ENCODE measurements around the gene COL13A1. TPM values are rescaled to one million over a fixed set of nuclear protein-coding genes. Genes with fewer than 3 reads are reported as not detected.
A peak's percentile ranks its signal among the peaks of the same experiment; 100 is the strongest.

The COL13A1 gene
- total and polyA plus RNA-seq, 2 experiments from 2014 or later: 5.2 to 8.6 TPM

DNA sequence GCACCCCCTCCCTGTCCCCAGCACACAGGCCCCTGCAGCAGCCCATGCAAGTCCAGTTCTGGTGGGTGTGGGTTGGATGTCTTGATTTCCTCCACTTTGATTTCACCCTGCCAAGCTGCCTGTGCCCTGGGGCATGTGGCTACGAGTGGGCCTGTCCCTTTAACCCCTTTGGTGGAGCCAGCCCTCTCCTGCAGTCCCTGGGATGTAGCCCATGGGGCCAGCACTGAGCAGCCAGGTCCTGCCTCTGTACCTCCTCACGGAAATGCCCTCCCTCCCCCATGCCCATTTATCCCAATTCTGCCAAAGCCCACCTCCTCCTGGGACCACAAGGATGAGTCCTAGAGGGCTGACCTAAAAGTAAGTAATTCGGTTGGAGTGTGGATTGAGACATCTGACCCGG is 11.9 kb downstream of the COL13A1 start:
- Mint-ChIP-seq H3K36me3 (ENCODE audit: low read depth) (no peaks in the 10 kb centered on the region), H3K27ac (no peak overlapping the region), H3K27me3 (ENCODE audit: insufficient read depth, low read depth, poor library complexity) (peaks cover 12% of the 10 kb centered on the region), H3K4me3 (no peak overlapping the region), H3K9me3 (peaks cover 3% of the 10 kb centered on the region; the same call in 2 of the 3 replicates), H3K4me1 (peaks cover 43% of the 10 kb centered on the region)
- Histone ChIP-seq H2AFZ (no peak overlapping the region), H3K4me1 (ENCODE audit: insufficient read depth) (peaks cover 14% of the 10 kb centered on the region), H4K20me1 (replicated peaks; ENCODE audit: insufficient read depth) (no peaks in the 10 kb centered on the region), H3F3A (replicated peaks; ENCODE audit: low read depth) (no peaks in the 10 kb centered on the region), H3K4me2 (no peak overlapping the region), H3K9me2 (ENCODE audit: insufficient read depth) (no peaks in the 10 kb centered on the region), H3K27ac (ENCODE audit: low read depth) (no peak overlapping the region), H3K79me2 (replicated peaks; ENCODE audit: insufficient read depth) (no peaks in the 10 kb centered on the region), H3K4me3 (no peak overlapping the region), H3K36me3 (ENCODE audit: insufficient read depth) (no peaks in the 10 kb centered on the region), H3K27me3 (ENCODE audit: insufficient read depth) (no peaks in the 10 kb centered on the region)
- TF ChIP-seq ZNF114 (CRISPR knock-in tag; IDR thresholded peaks at IDR 0.05): no peak
- no peak for TF ChIP-seq NANOG (IDR thresholded peaks at IDR 0.05; ENCODE audit: borderline replicate concordance)
- TF ChIP-seq, protein P1, sequence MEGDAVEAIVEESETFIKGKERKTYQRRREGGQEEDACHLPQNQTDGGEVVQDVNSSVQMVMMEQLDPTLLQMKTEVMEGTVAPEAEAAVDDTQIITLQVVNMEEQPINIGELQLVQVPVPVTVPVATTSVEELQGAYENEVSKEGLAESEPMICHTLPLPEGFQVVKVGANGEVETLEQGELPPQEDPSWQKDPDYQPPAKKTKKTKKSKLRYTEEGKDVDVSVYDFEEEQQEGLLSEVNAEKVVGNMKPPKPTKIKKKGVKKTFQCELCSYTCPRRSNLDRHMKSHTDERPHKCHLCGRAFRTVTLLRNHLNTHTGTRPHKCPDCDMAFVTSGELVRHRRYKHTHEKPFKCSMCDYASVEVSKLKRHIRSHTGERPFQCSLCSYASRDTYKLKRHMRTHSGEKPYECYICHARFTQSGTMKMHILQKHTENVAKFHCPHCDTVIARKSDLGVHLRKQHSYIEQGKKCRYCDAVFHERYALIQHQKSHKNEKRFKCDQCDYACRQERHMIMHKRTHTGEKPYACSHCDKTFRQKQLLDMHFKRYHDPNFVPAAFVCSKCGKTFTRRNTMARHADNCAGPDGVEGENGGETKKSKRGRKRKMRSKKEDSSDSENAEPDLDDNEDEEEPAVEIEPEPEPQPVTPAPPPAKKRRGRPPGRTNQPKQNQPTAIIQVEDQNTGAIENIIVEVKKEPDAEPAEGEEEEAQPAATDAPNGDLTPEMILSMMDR (conservative IDR thresholded peaks at IDR 0.05; ENCODE audit: low read depth in 2 of 2): 0 out of 4 replicates have a peak, but pooled peaks of 1 of the 2 experiments have one; percentile 4
- TF ChIP-seq JUNB (IDR thresholded peaks at IDR 0.05; ENCODE audit: unreplicated experiment): no peak
- TF ChIP-seq ZNF331 (CRISPR knock-in tag; IDR thresholded peaks at IDR 0.05; ENCODE audit: low read depth): no peak
- no peak for TF ChIP-seq EZH2 (IDR thresholded peaks at IDR 0.05; ENCODE audit: low read depth, unreplicated experiment)
- TF ChIP-seq, protein P2, sequence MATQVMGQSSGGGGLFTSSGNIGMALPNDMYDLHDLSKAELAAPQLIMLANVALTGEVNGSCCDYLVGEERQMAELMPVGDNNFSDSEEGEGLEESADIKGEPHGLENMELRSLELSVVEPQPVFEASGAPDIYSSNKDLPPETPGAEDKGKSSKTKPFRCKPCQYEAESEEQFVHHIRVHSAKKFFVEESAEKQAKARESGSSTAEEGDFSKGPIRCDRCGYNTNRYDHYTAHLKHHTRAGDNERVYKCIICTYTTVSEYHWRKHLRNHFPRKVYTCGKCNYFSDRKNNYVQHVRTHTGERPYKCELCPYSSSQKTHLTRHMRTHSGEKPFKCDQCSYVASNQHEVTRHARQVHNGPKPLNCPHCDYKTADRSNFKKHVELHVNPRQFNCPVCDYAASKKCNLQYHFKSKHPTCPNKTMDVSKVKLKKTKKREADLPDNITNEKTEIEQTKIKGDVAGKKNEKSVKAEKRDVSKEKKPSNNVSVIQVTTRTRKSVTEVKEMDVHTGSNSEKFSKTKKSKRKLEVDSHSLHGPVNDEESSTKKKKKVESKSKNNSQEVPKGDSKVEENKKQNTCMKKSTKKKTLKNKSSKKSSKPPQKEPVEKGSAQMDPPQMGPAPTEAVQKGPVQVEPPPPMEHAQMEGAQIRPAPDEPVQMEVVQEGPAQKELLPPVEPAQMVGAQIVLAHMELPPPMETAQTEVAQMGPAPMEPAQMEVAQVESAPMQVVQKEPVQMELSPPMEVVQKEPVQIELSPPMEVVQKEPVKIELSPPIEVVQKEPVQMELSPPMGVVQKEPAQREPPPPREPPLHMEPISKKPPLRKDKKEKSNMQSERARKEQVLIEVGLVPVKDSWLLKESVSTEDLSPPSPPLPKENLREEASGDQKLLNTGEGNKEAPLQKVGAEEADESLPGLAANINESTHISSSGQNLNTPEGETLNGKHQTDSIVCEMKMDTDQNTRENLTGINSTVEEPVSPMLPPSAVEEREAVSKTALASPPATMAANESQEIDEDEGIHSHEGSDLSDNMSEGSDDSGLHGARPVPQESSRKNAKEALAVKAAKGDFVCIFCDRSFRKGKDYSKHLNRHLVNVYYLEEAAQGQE (IDR thresholded peaks at IDR 0.05; ENCODE audit: unreplicated experiment): no peak
- TF ChIP-seq, protein P3, sequence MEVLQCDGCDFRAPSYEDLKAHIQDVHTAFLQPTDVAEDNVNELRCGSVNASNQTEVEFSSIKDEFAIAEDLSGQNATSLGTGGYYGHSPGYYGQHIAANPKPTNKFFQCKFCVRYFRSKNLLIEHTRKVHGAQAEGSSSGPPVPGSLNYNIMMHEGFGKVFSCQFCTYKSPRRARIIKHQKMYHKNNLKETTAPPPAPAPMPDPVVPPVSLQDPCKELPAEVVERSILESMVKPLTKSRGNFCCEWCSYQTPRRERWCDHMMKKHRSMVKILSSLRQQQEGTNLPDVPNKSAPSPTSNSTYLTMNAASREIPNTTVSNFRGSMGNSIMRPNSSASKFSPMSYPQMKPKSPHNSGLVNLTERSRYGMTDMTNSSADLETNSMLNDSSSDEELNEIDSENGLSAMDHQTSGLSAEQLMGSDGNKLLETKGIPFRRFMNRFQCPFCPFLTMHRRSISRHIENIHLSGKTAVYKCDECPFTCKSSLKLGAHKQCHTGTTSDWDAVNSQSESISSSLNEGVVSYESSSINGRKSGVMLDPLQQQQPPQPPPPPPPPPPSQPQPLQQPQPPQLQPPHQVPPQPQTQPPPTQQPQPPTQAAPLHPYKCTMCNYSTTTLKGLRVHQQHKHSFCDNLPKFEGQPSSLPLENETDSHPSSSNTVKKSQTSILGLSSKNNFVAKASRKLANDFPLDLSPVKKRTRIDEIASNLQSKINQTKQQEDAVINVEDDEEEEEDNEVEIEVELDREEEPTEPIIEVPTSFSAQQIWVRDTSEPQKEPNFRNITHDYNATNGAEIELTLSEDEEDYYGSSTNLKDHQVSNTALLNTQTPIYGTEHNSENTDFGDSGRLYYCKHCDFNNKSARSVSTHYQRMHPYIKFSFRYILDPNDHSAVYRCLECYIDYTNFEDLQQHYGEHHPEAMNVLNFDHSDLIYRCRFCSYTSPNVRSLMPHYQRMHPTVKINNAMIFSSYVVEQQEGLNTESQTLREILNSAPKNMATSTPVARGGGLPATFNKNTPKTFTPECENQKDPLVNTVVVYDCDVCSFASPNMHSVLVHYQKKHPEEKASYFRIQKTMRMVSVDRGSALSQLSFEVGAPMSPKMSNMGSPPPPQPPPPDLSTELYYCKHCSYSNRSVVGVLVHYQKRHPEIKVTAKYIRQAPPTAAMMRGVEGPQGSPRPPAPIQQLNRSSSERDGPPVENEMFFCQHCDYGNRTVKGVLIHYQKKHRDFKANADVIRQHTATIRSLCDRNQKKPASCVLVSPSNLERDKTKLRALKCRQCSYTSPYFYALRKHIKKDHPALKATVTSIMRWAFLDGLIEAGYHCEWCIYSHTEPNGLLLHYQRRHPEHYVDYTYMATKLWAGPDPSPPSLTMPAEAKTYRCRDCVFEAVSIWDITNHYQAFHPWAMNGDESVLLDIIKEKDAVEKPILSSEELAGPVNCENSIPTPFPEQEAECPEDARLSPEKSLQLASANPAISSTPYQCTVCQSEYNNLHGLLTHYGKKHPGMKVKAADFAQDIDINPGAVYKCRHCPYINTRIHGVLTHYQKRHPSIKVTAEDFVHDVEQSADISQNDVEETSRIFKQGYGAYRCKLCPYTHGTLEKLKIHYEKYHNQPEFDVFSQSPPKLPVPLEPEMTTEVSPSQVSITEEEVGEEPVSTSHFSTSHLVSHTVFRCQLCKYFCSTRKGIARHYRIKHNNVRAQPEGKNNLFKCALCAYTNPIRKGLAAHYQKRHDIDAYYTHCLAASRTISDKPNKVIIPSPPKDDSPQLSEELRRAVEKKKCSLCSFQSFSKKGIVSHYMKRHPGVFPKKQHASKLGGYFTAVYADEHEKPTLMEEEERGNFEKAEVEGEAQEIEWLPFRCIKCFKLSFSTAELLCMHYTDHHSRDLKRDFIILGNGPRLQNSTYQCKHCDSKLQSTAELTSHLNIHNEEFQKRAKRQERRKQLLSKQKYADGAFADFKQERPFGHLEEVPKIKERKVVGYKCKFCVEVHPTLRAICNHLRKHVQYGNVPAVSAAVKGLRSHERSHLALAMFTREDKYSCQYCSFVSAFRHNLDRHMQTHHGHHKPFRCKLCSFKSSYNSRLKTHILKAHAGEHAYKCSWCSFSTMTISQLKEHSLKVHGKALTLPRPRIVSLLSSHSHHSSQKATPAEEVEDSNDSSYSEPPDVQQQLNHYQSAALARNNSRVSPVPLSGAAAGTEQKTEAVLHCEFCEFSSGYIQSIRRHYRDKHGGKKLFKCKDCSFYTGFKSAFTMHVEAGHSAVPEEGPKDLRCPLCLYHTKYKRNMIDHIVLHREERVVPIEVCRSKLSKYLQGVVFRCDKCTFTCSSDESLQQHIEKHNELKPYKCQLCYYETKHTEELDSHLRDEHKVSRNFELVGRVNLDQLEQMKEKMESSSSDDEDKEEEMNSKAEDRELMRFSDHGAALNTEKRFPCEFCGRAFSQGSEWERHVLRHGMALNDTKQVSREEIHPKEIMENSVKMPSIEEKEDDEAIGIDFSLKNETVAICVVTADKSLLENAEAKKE (CRISPR knock-in tag; IDR thresholded peaks at IDR 0.05): no peak
- DNase-seq (ENCODE audit: low spot score) (no peak), ATAC-seq (peak; percentile 62)
